ENCODE data around the gene SMOC2. TPM values are rescaled to one million over a fixed set of nuclear protein-coding genes. Genes with fewer than 3 reads are reported as not detected.

The SMOC2 gene
- total and polyA plus RNA-seq, 2 of the 4 experiments (the other 2 are of a cell fraction), result not detected

DNA sequence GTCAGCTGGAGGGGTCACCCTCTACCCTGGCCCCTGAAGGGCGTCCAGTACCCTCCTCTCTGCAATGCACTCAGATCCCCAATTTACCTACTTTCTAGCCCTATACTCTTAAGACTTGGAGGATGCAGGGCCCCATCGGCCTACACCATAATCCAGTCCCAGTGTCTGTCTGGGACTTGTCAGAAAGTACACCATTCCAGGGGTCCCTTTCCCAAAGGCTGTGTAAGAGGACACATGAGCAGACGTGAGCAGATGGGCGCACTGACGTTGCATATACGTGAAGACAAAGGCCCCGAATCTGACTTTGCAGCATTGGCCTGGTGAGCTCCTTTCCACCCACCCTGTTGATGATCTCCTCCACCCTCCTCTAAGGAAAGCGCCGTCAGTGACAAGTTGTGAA, 20.9 kb upstream of the SMOC2 start:
- Histone ChIP-seq H4K8ac (ENCODE audit: low read depth in 2 of 2, low read length in 2 of 2) (no peak overlapping the region), H3K36me3 (ENCODE audit: control insufficient read depth, insufficient read depth, low read length) (no peaks in the 10 kb centered on the region), H3K4ac (ENCODE audit: low read depth, low read length) (no peak overlapping the region), H3K4me2 (ENCODE audit: low read depth, low read length) (no peak overlapping the region), H2BK5ac (ENCODE audit: low read depth, low read length, poor library complexity, severe bottlenecking) (no peak overlapping the region), H2AFZ (replicated peaks; ENCODE audit: low read length, poor library complexity) (no peak overlapping the region), H2BK120ac (ENCODE audit: low read depth, low read length) (no peak overlapping the region), H2AK9ac (replicated peaks; ENCODE audit: low read depth, low read length, poor library complexity) (no peak overlapping the region), H2BK20ac (ENCODE audit: low read depth, low read length) (no peak overlapping the region), H3K23ac (ENCODE audit: low read depth, low read length) (no peak overlapping the region), H3K79me1 (ENCODE audit: low read depth in 1 of 2, low read length in 2 of 2) (no peaks in the 10 kb centered on the region), H2BK15ac (ENCODE audit: low read depth, low read length) (no peak overlapping the region), H4K91ac (ENCODE audit: insufficient read depth, low read depth, low read length) (no peak overlapping the region), H4K20me1 (ENCODE audit: insufficient read depth, low read length) (no peaks in the 10 kb centered on the region), H3K4me3 (ENCODE audit: insufficient read depth, low read depth, low read length) (no peak overlapping the region), H3K56ac (ENCODE audit: extremely low read depth, insufficient read depth, low read length) (no peak overlapping the region), H2AK5ac (ENCODE audit: low read depth, low read length) (no peak overlapping the region), H3K9me3 (ENCODE audit: control insufficient read depth, insufficient read depth, low read length) (peaks cover 38% of the 10 kb centered on the region), H3K9me1 (ENCODE audit: insufficient read depth, low read length) (no peaks in the 10 kb centered on the region), H3K9ac (ENCODE audit: low read depth, low read length) (no peak overlapping the region), H3K18ac (ENCODE audit: low read depth, low read length) (no peak overlapping the region), H3K14ac (replicated peaks; ENCODE audit: low read depth, low read length) (no peak overlapping the region), H3K27ac (ENCODE audit: insufficient read depth, low read length) (no peak overlapping the region), H3K4me1 (ENCODE audit: control insufficient read depth, insufficient read depth, low read length) (no peaks in the 10 kb centered on the region), H4K5ac (ENCODE audit: low read depth, low read length) (no peak overlapping the region), H3K27me3 (ENCODE audit: control insufficient read depth, insufficient read depth, low read length) (no peaks in the 10 kb centered on the region)
- no peak for ATAC-seq (ENCODE audit: low read depth)
- CTCF ChIA-PET, result no interaction called here
- POLR2A ChIA-PET (ENCODE audit: unreplicated experiment), result no interaction called here
- intact Hi-C loops (cut with micrococcal nuclease), result no loop called here
- dilution Hi-C loops (cut with HindIII; ENCODE audit: low sequenced_read_pairs, unreplicated experiment), result no loop called here
- WGBS, 2 experiments (ENCODE audit: extremely low coverage in 2 of 2, insufficient read length in 1 of 2), result no CpG with 5 or more reads among the region's 9 CpGs
- no peak for TF ChIP-seq CHD1 (IDR thresholded peaks at IDR 0.05; ENCODE audit: low read depth, low read length)
- no peak for TF ChIP-seq CEBPB (IDR thresholded peaks at IDR 0.05; ENCODE audit: low read depth, low read length)
- BruUV-seq (replicated peaks), result no TSS peak
- no peak for DNase-seq
- in situ Hi-C loops (cut with MboI; ENCODE audit: low sequenced_read_pairs), result no loop called here

Data from IMR-90 (cell line).